ENCODE data around the gene LAMC1. TPM values are rescaled to one million over a fixed set of nuclear protein-coding genes. Genes with fewer than 3 reads are reported as not detected.

LAMC1 gene
- total and polyA plus RNA-seq, 5 donors from 2014 or later = 1.1 TPM; not detected in 4

DNA sequence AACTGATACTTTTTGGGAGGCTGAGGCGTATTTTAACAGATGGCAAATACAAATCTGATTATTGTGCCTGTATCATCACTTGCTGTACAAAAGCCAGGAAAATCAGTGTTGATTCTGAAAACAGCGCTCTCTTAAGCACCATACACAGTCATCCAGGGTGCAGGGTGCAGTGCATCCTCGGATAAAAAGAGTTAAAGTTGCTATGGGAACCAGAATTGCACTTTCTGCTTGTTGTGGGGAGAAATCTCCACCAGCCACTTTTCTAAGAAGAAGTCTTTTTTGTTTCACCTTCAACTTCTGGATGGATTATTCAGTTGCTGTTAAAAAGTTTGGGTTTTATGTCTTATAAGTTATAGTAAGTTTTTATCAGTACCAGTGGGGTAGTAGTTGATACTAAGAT is 3.8 kb downstream of the LAMC1 start:
- peaks cover 41% of the 10 kb centered on the region for H3K27me3 ChIP-seq (ENCODE audit: control insufficient read depth, insufficient read depth, low read length)
- H3K27me3 Mint-ChIP-seq = peaks cover 74% of the 10 kb centered on the region
- peaks cover 0 to 4% (median under 1%) of the 10 kb centered on the region in 7 donors for H3K9me3 Mint-ChIP-seq
- peaks cover 0 to 17% (median 9%) of the 10 kb centered on the region in 4 donors for H3K4me1 Mint-ChIP-seq
- H3K36me3 ChIP-seq (ENCODE audit: control insufficient read depth, insufficient read depth, low read length) = no peaks in the 10 kb centered on the region
- H3K9me3 ChIP-seq (ENCODE audit: control insufficient read depth in 2 of 2, low read length in 2 of 2) = no peaks in the 10 kb centered on the region
- H3K27ac Mint-ChIP-seq = no peak overlapping the region
- DNase-seq (no peak), ATAC-seq (ENCODE audit: low read depth in 2 of 2) (no peak)
- no peak overlapping the region for H3K4me3 Mint-ChIP-seq
- H3K36me3 Mint-ChIP-seq = no peaks in the 10 kb centered on the region
- H3K4me1 ChIP-seq (ENCODE audit: control insufficient read depth, insufficient read depth, low read length, poor library complexity, severe bottlenecking) = peaks cover 17% of the 10 kb centered on the region
- no peak overlapping the region for H3K27ac ChIP-seq (ENCODE audit: insufficient read depth, low read length, poor library complexity, severe bottlenecking)
- H3K4me3 ChIP-seq (ENCODE audit: low read depth, low read length) = no peak overlapping the region

GRCh38 chr1:183027791-183028190 is 4.6 kb downstream of the LAMC1 start:
- Histone ChIP-seq H3K9me3 (ENCODE audit: control insufficient read depth in 2 of 2, low read length in 2 of 2) (no peaks in the 10 kb centered on the region), H3K4me3 (ENCODE audit: low read depth, low read length) (no peak overlapping the region), H3K27me3 (ENCODE audit: control insufficient read depth, insufficient read depth, low read length) (peaks cover 36% of the 10 kb centered on the region), H3K27ac (ENCODE audit: insufficient read depth, low read length, poor library complexity, severe bottlenecking) (no peak overlapping the region), H3K4me1 (ENCODE audit: control insufficient read depth, insufficient read depth, low read length, poor library complexity, severe bottlenecking) (peaks cover 9% of the 10 kb centered on the region), H3K36me3 (ENCODE audit: control insufficient read depth, insufficient read depth, low read length) (no peaks in the 10 kb centered on the region)
- H3K9me3 Mint-ChIP-seq = peaks cover 0 to 4% (median 0%) of the 10 kb centered on the region in 7 donors
- H3K27ac Mint-ChIP-seq = no peak overlapping the region
- ATAC-seq (ENCODE audit: low read depth in 2 of 2) = no peak
- no peak for DNase-seq
- no peak overlapping the region for H3K4me3 Mint-ChIP-seq
- H3K4me1 Mint-ChIP-seq = peaks cover 0 to 12% (median 9%) of the 10 kb centered on the region in 4 donors
- peaks cover 72% of the 10 kb centered on the region for H3K27me3 Mint-ChIP-seq
- H3K36me3 Mint-ChIP-seq = no peaks in the 10 kb centered on the region

DNA sequence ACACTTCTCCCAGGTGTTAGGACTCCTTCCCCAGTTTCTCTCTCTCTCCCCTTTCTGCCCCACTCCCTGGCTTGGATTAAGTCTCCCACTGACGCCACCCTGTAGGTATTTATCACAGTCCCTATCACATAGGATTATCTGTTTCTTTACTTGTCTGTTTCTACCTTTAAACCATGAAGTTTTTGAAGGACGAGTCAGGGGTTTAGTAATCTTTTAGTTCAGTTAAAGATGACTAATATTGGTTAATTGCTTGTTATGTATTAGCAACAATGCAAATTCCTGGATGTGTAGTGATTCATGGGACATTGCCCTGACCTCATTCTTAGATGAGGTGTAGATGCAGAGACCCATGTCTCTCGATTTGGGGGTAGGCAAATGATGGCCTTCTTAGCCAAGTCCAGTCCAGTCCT is 6.4 kb downstream of the LAMC1 start:
- H3K36me3 Mint-ChIP-seq = no peaks in the 10 kb centered on the region
- H3K9me3 Mint-ChIP-seq = peaks cover 0 to 4% (median 0%) of the 10 kb centered on the region in 7 donors
- Histone ChIP-seq H3K27ac (ENCODE audit: insufficient read depth, low read length, poor library complexity, severe bottlenecking) (no peak overlapping the region), H3K4me1 (ENCODE audit: control insufficient read depth, insufficient read depth, low read length, poor library complexity, severe bottlenecking) (peaks cover 4% of the 10 kb centered on the region), H3K27me3 (ENCODE audit: control insufficient read depth, insufficient read depth, low read length) (peaks cover 35% of the 10 kb centered on the region), H3K4me3 (ENCODE audit: low read depth, low read length) (no peak overlapping the region), H3K36me3 (ENCODE audit: control insufficient read depth, insufficient read depth, low read length) (no peaks in the 10 kb centered on the region), H3K9me3 (ENCODE audit: control insufficient read depth in 2 of 2, low read length in 2 of 2) (no peaks in the 10 kb centered on the region)
- peaks cover 0 to 17% (median 10%) of the 10 kb centered on the region in 4 donors for H3K4me1 Mint-ChIP-seq
- no peak overlapping the region for H3K4me3 Mint-ChIP-seq
- ATAC-seq (ENCODE audit: low read depth in 2 of 2) (no peak), DNase-seq (no peak)
- H3K27ac Mint-ChIP-seq = no peak overlapping the region
- H3K27me3 Mint-ChIP-seq = peaks cover 71% of the 10 kb centered on the region

DNA sequence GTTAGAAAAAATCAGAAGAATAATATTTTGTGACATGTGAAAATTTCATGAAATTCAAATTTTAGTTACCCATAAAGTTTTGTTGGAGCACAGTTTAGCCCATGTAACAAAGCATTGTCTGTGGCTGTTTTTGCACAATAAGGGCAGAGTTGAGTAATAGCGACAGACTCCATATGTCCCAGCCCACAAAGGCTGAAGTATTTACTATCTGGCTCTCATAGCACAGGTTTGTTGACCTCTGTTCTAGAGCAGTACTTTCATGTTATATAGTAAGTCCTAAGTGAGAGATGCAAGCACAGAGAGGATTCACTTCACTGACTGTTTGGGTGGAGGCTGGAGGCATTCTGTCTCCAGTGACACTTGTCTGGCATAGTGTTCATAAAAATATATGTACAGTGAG is 6.8 kb downstream of the LAMC1 start:
- peaks cover 66% of the 10 kb centered on the region for H3K27me3 Mint-ChIP-seq
- H3K9me3 ChIP-seq (ENCODE audit: control insufficient read depth in 2 of 2, low read length in 2 of 2) = no peaks in the 10 kb centered on the region
- ATAC-seq (ENCODE audit: low read depth in 2 of 2) (no peak), DNase-seq (no peak)
- H3K9me3 Mint-ChIP-seq = peaks cover 0 to 4% (median 0%) of the 10 kb centered on the region in 7 donors
- H3K27ac Mint-ChIP-seq = no peak overlapping the region
- H3K4me1 ChIP-seq (ENCODE audit: control insufficient read depth, insufficient read depth, low read length, poor library complexity, severe bottlenecking) = peaks cover 4% of the 10 kb centered on the region
- no peak overlapping the region for H3K4me3 Mint-ChIP-seq
- peaks cover 0 to 17% (median 9%) of the 10 kb centered on the region in 4 donors for H3K4me1 Mint-ChIP-seq
- H3K4me3 ChIP-seq (ENCODE audit: low read depth, low read length) = no peak overlapping the region
- no peaks in the 10 kb centered on the region for H3K36me3 ChIP-seq (ENCODE audit: control insufficient read depth, insufficient read depth, low read length)
- no peak overlapping the region for H3K27ac ChIP-seq (ENCODE audit: insufficient read depth, low read length, poor library complexity, severe bottlenecking)
- H3K27me3 ChIP-seq (ENCODE audit: control insufficient read depth, insufficient read depth, low read length) = peaks cover 31% of the 10 kb centered on the region
- H3K36me3 Mint-ChIP-seq = no peaks in the 10 kb centered on the region

GRCh38 chr1:183032122-183032921 is 9.1 kb downstream of the LAMC1 start:
- peaks cover 16% of the 10 kb centered on the region for H3K27me3 ChIP-seq (ENCODE audit: control insufficient read depth, insufficient read depth, low read length)
- Mint-ChIP-seq H3K4me3 (no peak overlapping the region), H3K36me3 (no peaks in the 10 kb centered on the region), H3K27me3 (peaks cover 55% of the 10 kb centered on the region), H3K27ac (no peak overlapping the region), H3K9me3 (peaks cover 0 to 4% (median 0%) of the 10 kb centered on the region in 7 donors), H3K4me1 (peaks cover 0 to 17% (median 9%) of the 10 kb centered on the region in 4 donors)
- no peaks in the 10 kb centered on the region for H3K36me3 ChIP-seq (ENCODE audit: control insufficient read depth, insufficient read depth, low read length)
- H3K9me3 ChIP-seq (ENCODE audit: control insufficient read depth in 2 of 2, low read length in 2 of 2) = no peaks in the 10 kb centered on the region
- ATAC-seq (ENCODE audit: low read depth in 2 of 2) (no peak), DNase-seq (no peak)
- H3K4me3 ChIP-seq (ENCODE audit: low read depth, low read length) = no peak overlapping the region
- H3K27ac ChIP-seq (ENCODE audit: insufficient read depth, low read length, poor library complexity, severe bottlenecking) = no peak overlapping the region
- H3K4me1 ChIP-seq (ENCODE audit: control insufficient read depth, insufficient read depth, low read length, poor library complexity, severe bottlenecking) = peaks cover 4% of the 10 kb centered on the region

- Mint-ChIP-seq H3K27me3 (peaks cover 52% of the 10 kb centered on the region), H3K4me3 (peak overlapping the region in 1 of 4 donors; percentile 17)
- no peak for ATAC-seq (ENCODE audit: low read depth in 2 of 2)
These were observed 10.0 kb downstream of the LAMC1 start for GRCh38 chr1:183033205-183033604.

GRCh38 chr1:183034682-183035081 is 11.5 kb downstream of the LAMC1 start:
- Histone ChIP-seq H3K36me3 (ENCODE audit: control insufficient read depth, insufficient read depth, low read length) (no peaks in the 10 kb centered on the region), H3K27me3 (ENCODE audit: control insufficient read depth, insufficient read depth, low read length) (peaks cover 15% of the 10 kb centered on the region), H3K9me3 (ENCODE audit: control insufficient read depth in 2 of 2, low read length in 2 of 2) (no peaks in the 10 kb centered on the region), H3K27ac (ENCODE audit: insufficient read depth, low read length, poor library complexity, severe bottlenecking) (no peak overlapping the region), H3K4me3 (ENCODE audit: low read depth, low read length) (no peak overlapping the region), H3K4me1 (ENCODE audit: control insufficient read depth, insufficient read depth, low read length, poor library complexity, severe bottlenecking) (peaks cover 4% of the 10 kb centered on the region)
- ATAC-seq (ENCODE audit: low read depth in 2 of 2) (no peak), DNase-seq (no peak)
- Mint-ChIP-seq H3K4me3 (no peak overlapping the region), H3K4me1 (peaks cover 0 to 17% (median 9%) of the 10 kb centered on the region in 4 donors), H3K27me3 (peaks cover 45% of the 10 kb centered on the region), H3K27ac (no peak overlapping the region), H3K36me3 (no peaks in the 10 kb centered on the region), H3K9me3 (peaks cover 0 to 2% (median 0%) of the 10 kb centered on the region in 7 donors)

More at GRCh38 chr1:183033205-183033604, 10.0 kb downstream of the LAMC1 start:
- peak in 2 of 3 donors; percentile 22 to 63 for DNase-seq
- H3K27ac Mint-ChIP-seq = no peak overlapping the region
- H3K9me3 Mint-ChIP-seq = peaks cover 0 to 6% (median 0%) of the 10 kb centered on the region in 7 donors
- peaks cover 0 to 17% (median 9%) of the 10 kb centered on the region in 4 donors for H3K4me1 Mint-ChIP-seq
- Histone ChIP-seq H3K27ac (ENCODE audit: insufficient read depth, low read length, poor library complexity, severe bottlenecking) (no peak overlapping the region), H3K9me3 (ENCODE audit: control insufficient read depth in 2 of 2, low read length in 2 of 2) (no peaks in the 10 kb centered on the region), H3K4me3 (ENCODE audit: low read depth, low read length) (no peak overlapping the region), H3K36me3 (ENCODE audit: control insufficient read depth, insufficient read depth, low read length) (no peaks in the 10 kb centered on the region), H3K4me1 (ENCODE audit: control insufficient read depth, insufficient read depth, low read length, poor library complexity, severe bottlenecking) (peaks cover 4% of the 10 kb centered on the region), H3K27me3 (ENCODE audit: control insufficient read depth, insufficient read depth, low read length) (peaks cover 13% of the 10 kb centered on the region)
- no peaks in the 10 kb centered on the region for H3K36me3 Mint-ChIP-seq
